Measurements from ENCODE around the gene USP15.

DNA sequence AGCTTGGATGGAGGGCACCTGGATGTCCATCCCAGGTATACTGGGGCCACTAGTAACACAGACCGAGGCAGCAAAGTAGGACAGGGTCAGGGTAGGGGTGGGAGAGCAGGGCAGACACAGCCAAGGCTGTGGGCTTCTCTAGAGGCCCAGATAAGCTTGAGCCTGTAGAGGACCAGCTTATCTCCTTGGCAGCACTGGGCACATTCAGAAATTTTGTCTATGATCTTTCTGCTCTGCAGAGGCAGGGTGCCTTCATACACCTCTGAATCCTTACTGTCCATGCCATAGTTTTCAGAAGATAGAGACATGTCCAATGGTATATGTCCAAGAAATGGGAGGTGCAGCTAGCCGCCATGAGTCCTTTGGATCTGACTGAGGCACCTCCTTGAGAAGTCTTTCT is 26.4 kb upstream of the USP15 start:
- TF ChIP-seq, protein P1, sequence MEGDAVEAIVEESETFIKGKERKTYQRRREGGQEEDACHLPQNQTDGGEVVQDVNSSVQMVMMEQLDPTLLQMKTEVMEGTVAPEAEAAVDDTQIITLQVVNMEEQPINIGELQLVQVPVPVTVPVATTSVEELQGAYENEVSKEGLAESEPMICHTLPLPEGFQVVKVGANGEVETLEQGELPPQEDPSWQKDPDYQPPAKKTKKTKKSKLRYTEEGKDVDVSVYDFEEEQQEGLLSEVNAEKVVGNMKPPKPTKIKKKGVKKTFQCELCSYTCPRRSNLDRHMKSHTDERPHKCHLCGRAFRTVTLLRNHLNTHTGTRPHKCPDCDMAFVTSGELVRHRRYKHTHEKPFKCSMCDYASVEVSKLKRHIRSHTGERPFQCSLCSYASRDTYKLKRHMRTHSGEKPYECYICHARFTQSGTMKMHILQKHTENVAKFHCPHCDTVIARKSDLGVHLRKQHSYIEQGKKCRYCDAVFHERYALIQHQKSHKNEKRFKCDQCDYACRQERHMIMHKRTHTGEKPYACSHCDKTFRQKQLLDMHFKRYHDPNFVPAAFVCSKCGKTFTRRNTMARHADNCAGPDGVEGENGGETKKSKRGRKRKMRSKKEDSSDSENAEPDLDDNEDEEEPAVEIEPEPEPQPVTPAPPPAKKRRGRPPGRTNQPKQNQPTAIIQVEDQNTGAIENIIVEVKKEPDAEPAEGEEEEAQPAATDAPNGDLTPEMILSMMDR (IDR thresholded peaks at IDR 0.05; ENCODE audit: insufficient read depth, low read length, poor library complexity, severe bottlenecking): no peak
- no peak for TF ChIP-seq EZH2phosphoT487 (conservative IDR thresholded peaks at IDR 0.05; ENCODE audit: low read length)
